ENCODE data around the gene TOM1. TPM values are rescaled to one million over a fixed set of nuclear protein-coding genes. Genes with fewer than 3 reads are reported as not detected.

Gene TOM1
- total RNA-seq, 4 donors from 2014 or later, result 22.3 to 40.3 (median 34.1) TPM

DNA sequence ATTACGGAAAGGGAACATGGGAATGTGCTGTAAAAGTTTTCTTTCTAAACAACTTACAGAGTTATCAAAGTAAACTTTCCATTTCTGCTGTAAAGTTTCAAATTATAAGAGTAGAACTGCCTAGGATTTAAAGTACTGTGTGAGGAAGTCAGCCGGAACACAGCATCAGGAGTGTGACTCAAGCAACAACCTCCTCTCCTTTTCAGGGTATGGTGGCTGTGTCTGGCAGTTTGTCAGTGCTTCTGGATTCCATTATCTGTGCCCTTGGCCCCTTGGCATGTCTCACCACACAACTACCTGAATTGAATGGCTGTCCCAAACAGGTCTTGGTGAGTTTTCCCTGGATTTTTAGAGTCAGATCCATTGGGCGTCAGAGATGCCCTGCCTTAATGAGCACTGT is 6.9 kb upstream of the TOM1 start:
- TF ChIP-seq POLR2AphosphoS5 (IDR thresholded peaks at IDR 0.05), result no peak
- no peak for TF ChIP-seq EP300 (IDR thresholded peaks at IDR 0.05)
- TF ChIP-seq, protein P1, sequence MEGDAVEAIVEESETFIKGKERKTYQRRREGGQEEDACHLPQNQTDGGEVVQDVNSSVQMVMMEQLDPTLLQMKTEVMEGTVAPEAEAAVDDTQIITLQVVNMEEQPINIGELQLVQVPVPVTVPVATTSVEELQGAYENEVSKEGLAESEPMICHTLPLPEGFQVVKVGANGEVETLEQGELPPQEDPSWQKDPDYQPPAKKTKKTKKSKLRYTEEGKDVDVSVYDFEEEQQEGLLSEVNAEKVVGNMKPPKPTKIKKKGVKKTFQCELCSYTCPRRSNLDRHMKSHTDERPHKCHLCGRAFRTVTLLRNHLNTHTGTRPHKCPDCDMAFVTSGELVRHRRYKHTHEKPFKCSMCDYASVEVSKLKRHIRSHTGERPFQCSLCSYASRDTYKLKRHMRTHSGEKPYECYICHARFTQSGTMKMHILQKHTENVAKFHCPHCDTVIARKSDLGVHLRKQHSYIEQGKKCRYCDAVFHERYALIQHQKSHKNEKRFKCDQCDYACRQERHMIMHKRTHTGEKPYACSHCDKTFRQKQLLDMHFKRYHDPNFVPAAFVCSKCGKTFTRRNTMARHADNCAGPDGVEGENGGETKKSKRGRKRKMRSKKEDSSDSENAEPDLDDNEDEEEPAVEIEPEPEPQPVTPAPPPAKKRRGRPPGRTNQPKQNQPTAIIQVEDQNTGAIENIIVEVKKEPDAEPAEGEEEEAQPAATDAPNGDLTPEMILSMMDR (IDR thresholded peaks at IDR 0.05), result no peak
- no peak for TF ChIP-seq POLR2A (IDR thresholded peaks at IDR 0.05)
- Histone ChIP-seq H3K27ac (no peak overlapping the region), H3K27me3 (no peaks in the 10 kb centered on the region), H3K4me1 (no peaks in the 10 kb centered on the region), H3K9me3 (no peaks in the 10 kb centered on the region), H3K36me3 (peaks cover 10 to 85% of the 10 kb centered on the region in 2 donors), H3K4me3 (no peak overlapping the region)
- ATAC-seq, result no peak
- WGBS, 2 donors (ENCODE audit: low coverage in 1 of 2), result 77 to 100% methylated on average over 2 to 3 of the region's 3 CpGs

DNA sequence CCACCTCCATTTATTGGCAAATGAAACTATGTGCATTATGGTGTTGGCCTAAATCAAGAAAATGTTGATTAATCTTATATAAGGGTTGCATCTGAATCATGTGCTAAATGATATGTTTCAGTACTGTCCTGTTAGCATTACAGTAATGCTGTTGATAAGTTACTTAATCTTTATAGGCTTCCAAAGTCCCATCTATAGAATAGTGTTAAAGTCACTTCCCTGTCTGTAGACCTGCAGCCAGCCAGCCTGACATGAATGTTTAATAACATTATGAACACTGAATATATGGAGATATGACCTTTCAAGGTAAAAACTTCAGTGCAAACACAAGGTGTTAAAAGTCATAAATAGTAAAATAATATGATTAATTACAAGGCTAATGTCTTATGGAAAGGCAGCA is 3.6 kb upstream of the TOM1 start:
- Histone ChIP-seq H3K27me3 (no peaks in the 10 kb centered on the region), H3K4me1 (peaks cover 0 to 15% (median 2%) of the 10 kb centered on the region in 3 donors), H3K36me3 (peaks cover 6 to 53% of the 10 kb centered on the region in 2 donors), H3K27ac (no peak overlapping the region), H3K4me3 (no peak overlapping the region), H3K9me3 (no peaks in the 10 kb centered on the region)
- no peak for ATAC-seq
- TF ChIP-seq, protein P1 (IDR thresholded peaks at IDR 0.05), result no peak
- TF ChIP-seq EP300 (IDR thresholded peaks at IDR 0.05) (no peak), POLR2AphosphoS5 (IDR thresholded peaks at IDR 0.05) (no peak), POLR2A (IDR thresholded peaks at IDR 0.05) (no peak)

GRCh38 chr22:35299217-35299672 is 449 bp upstream of the TOM1 start:
- Histone ChIP-seq H3K4me3 (peak overlapping the region; percentile 55 to 86), H3K4me1 (peaks cover 0 to 26% (median 8%) of the 10 kb centered on the region in 3 donors), H3K27me3 (no peaks in the 10 kb centered on the region), H3K9me3 (no peaks in the 10 kb centered on the region), H3K27ac (peak overlapping the region; percentile 76 to 99 (median 96)), H3K36me3 (peaks cover 0 to 21% of the 10 kb centered on the region in 2 donors)
- TF ChIP-seq, protein P1 (IDR thresholded peaks at IDR 0.05), result peak in 1 of 4 experiments; percentile 19
- TF ChIP-seq POLR2A (IDR thresholded peaks at IDR 0.05), result no peak
- 8 to 17% methylated on average over 6 of the region's 13 CpGs for WGBS, 2 donors (ENCODE audit: low coverage in 1 of 2)
- ATAC-seq, result peak; percentile 6

DNA sequence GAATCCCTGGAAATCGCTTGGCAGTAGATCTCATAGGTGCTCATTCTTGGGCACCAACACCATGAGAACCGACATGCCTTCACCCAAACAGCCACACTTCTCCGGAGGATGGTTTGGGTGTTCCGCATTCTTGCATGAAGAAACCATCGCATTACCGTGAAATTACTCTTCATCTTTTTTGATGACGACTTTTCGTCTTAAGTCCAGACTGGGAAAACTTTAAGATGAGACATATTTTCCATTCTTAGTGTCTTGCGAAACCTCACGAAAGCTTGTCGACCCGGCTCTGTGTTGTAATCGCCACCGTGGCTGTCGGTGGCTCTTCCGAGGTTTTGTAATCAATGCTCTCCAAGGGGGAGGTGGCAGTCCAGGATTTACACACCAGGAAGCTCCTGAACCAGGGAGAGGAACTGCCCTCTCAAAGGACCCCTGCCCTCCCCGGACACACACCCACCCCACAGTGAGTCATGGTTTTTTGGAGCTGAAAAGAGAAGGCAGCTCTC is 1.7 kb downstream of the TOM1 start:
- ATAC-seq, result no peak
- 50 to 71% methylated on average over 1 to 14 of the region's 17 CpGs for WGBS, 2 donors (ENCODE audit: low coverage in 1 of 2)
- Histone ChIP-seq H3K4me3 (peak overlapping the region in 1 of 2 donors; percentile 86), H3K4me1 (peaks cover 0 to 33% (median 8%) of the 10 kb centered on the region in 3 donors), H3K36me3 (peaks cover 0 to 2% of the 10 kb centered on the region in 2 donors), H3K27me3 (no peaks in the 10 kb centered on the region), H3K9me3 (no peaks in the 10 kb centered on the region), H3K27ac (peak overlapping the region in 2 of 4 donors; percentile 96)
- TF ChIP-seq POLR2AphosphoS5 (IDR thresholded peaks at IDR 0.05) (no peak), EP300 (IDR thresholded peaks at IDR 0.05) (no peak), POLR2A (IDR thresholded peaks at IDR 0.05) (no peak)
- TF ChIP-seq, protein P1 (IDR thresholded peaks at IDR 0.05), result no peak

GRCh38 chr22:35303029-35303624 is 3.4 kb downstream of the TOM1 start:
- no peak overlapping the region for H3K4me3 ChIP-seq
- H3K4me1 ChIP-seq, result peaks cover 0 to 49% (median 8%) of the 10 kb centered on the region in 3 donors
- no peaks in the 10 kb centered on the region for H3K36me3 ChIP-seq
- no peak for ATAC-seq
- H3K27ac ChIP-seq, result no peak overlapping the region
- no peaks in the 10 kb centered on the region for H3K27me3 ChIP-seq
- no peaks in the 10 kb centered on the region for H3K9me3 ChIP-seq
- no peak for TF ChIP-seq POLR2A (IDR thresholded peaks at IDR 0.05)
- TF ChIP-seq, protein P1 (IDR thresholded peaks at IDR 0.05), result no peak
- no peak for TF ChIP-seq POLR2AphosphoS5 (IDR thresholded peaks at IDR 0.05)
- TF ChIP-seq EP300 (IDR thresholded peaks at IDR 0.05), result no peak
- 82 to 92% methylated on average over 5 of the region's 5 CpGs for WGBS, 2 donors (ENCODE audit: low coverage in 1 of 2)

All from gastroesophageal sphincter (tissue), 4 donors.